ENCODE results near the gene FIGNL1. TPM values are rescaled to one million over a fixed set of nuclear protein-coding genes. Genes with fewer than 3 reads are reported as not detected.

The FIGNL1 gene
- total and polyA plus RNA-seq, 10 of the 15 experiments (the other 5 are each of a cell fraction or from before 2014, with no cell fraction given): 11.5 to 37.4 (median 29.0) TPM

GRCh38 chr7:50449881-50450589 is at the start of gene FIGNL1 (continued):
- peak; percentile 77; the same call in 1 of the 2 replicates for TF ChIP-seq CREB1 (IDR thresholded peaks at IDR 0.05; ENCODE audit: low read depth)
- no peak for TF ChIP-seq ZBED1 (IDR thresholded peaks at IDR 0.05; ENCODE audit: borderline replicate concordance)
- no peak for TF ChIP-seq RAD51 (IDR thresholded peaks at IDR 0.05)
- peak; percentile 43; the same call in 1 of the 2 replicates for TF ChIP-seq HCFC1 (IDR thresholded peaks at IDR 0.05; ENCODE audit: low read length)
- no peak for TF ChIP-seq ZZZ3 (IDR thresholded peaks at IDR 0.05; ENCODE audit: control insufficient read depth, insufficient read length, low read depth)
- peak; percentile 52 to 90; a peak in 3 of 4 replicates for TF ChIP-seq BHLHE40 (IDR thresholded peaks at IDR 0.05; ENCODE audit: borderline replicate concordance in 1 of 2, low read depth in 2 of 2, low read length in 1 of 2)
- TF ChIP-seq ATF3 (IDR thresholded peaks at IDR 0.05; ENCODE audit: borderline replicate concordance, extremely low read depth, low read depth, low read length): no peak
- TF ChIP-seq ATF2 (IDR thresholded peaks at IDR 0.05; ENCODE audit: low read length): no peak
- TF ChIP-seq POLR2AphosphoS5 (IDR thresholded peaks at IDR 0.05; ENCODE audit: low read length): 0 out of 2 replicates have a peak, but pooled peaks have one; percentile 35
- TF ChIP-seq E2F4 (IDR thresholded peaks at IDR 0.05; ENCODE audit: low read depth, low read length): peak; percentile 85
- peak; percentile 58; the same call in 1 of the 2 replicates for TF ChIP-seq TAF1 (IDR thresholded peaks at IDR 0.05; ENCODE audit: borderline replicate concordance, low read depth, low read length)
- TF ChIP-seq IKZF2 (IDR thresholded peaks at IDR 0.05): 0 out of 4 replicates have a peak, but pooled peaks of 1 of the 2 experiments have one; percentile 17
- no peak for TF ChIP-seq NFXL1 (IDR thresholded peaks at IDR 0.05; ENCODE audit: borderline replicate concordance)
- TF ChIP-seq, protein P1, sequence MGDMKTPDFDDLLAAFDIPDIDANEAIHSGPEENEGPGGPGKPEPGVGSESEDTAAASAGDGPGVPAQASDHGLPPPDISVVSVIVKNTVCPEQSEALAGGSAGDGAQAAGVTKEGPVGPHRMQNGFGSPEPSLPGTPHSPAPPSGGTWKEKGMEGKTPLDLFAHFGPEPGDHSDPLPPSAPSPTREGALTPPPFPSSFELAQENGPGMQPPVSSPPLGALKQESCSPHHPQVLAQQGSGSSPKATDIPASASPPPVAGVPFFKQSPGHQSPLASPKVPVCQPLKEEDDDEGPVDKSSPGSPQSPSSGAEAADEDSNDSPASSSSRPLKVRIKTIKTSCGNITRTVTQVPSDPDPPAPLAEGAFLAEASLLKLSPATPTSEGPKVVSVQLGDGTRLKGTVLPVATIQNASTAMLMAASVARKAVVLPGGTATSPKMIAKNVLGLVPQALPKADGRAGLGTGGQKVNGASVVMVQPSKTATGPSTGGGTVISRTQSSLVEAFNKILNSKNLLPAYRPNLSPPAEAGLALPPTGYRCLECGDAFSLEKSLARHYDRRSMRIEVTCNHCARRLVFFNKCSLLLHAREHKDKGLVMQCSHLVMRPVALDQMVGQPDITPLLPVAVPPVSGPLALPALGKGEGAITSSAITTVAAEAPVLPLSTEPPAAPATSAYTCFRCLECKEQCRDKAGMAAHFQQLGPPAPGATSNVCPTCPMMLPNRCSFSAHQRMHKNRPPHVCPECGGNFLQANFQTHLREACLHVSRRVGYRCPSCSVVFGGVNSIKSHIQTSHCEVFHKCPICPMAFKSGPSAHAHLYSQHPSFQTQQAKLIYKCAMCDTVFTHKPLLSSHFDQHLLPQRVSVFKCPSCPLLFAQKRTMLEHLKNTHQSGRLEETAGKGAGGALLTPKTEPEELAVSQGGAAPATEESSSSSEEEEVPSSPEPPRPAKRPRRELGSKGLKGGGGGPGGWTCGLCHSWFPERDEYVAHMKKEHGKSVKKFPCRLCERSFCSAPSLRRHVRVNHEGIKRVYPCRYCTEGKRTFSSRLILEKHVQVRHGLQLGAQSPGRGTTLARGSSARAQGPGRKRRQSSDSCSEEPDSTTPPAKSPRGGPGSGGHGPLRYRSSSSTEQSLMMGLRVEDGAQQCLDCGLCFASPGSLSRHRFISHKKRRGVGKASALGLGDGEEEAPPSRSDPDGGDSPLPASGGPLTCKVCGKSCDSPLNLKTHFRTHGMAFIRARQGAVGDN (IDR thresholded peaks at IDR 0.05): peak; percentile 98
- peak; percentile 90 for TF ChIP-seq POLR2A (IDR thresholded peaks at IDR 0.05; ENCODE audit: low read depth, low read length)
- TF ChIP-seq, protein P2, sequence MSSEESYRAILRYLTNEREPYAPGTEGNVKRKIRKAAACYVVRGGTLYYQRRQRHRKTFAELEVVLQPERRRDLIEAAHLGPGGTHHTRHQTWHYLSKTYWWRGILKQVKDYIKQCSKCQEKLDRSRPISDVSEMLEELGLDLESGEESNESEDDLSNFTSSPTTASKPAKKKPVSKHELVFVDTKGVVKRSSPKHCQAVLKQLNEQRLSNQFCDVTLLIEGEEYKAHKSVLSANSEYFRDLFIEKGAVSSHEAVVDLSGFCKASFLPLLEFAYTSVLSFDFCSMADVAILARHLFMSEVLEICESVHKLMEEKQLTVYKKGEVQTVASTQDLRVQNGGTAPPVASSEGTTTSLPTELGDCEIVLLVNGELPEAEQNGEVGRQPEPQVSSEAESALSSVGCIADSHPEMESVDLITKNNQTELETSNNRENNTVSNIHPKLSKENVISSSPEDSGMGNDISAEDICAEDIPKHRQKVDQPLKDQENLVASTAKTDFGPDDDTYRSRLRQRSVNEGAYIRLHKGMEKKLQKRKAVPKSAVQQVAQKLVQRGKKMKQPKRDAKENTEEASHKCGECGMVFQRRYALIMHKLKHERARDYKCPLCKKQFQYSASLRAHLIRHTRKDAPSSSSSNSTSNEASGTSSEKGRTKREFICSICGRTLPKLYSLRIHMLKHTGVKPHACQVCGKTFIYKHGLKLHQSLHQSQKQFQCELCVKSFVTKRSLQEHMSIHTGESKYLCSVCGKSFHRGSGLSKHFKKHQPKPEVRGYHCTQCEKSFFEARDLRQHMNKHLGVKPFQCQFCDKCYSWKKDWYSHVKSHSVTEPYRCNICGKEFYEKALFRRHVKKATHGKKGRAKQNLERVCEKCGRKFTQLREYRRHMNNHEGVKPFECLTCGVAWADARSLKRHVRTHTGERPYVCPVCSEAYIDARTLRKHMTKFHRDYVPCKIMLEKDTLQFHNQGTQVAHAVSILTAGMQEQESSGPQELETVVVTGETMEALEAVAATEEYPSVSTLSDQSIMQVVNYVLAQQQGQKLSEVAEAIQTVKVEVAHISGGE (CRISPR knock-in tag; IDR thresholded peaks at IDR 0.05): no peak
- peak; percentile 70 for TF ChIP-seq MXI1 (IDR thresholded peaks at IDR 0.05; ENCODE audit: low read depth, low read length)
- 0 out of 2 replicates have a peak, but pooled peaks have one; percentile 60 for TF ChIP-seq STAT1 (conservative IDR thresholded peaks at IDR 0.05)
- no peak for TF ChIP-seq NFYA (IDR thresholded peaks at IDR 0.05; ENCODE audit: borderline replicate concordance, low read depth, low read length)
- TF ChIP-seq CREM (IDR thresholded peaks at IDR 0.05; ENCODE audit: low read depth): peak; percentile 58
